GM19455 (cell line): ENCODE measurements around the gene PARP16.

Experiments used
- ATAC-seq: cut with Tn5 transposase; IDR thresholded peaks from one replicate; pipeline ENCODE4 v1.9.1; 2021; ENCODE audit not compliant: unreplicated experiment

Gene PARP16

GRCh38 chr15:65312400-65312916 is 25.8 kb upstream of the PARP16 start:
- no peak for ATAC-seq

DNA sequence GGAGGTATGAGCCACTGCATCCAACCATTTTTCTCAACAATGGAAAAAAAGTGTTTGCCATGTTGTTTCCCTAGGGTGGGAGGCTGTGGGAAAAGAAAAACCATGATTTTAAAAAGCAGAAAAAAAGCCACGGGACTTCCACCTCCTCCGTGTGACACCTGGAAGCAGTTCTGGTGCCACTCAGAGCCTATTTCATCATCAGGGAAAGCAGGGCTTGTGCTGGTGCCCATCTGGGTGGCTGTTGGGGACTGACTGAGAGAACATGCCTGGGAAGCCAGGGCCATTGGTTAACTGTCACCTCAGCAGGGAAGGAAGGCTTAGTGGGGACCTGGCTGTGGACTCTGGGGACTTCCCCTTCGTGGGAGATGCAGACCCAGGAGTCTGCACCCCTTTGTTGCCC is 25.1 kb upstream of the PARP16 start:
- no peak for ATAC-seq

DNA sequence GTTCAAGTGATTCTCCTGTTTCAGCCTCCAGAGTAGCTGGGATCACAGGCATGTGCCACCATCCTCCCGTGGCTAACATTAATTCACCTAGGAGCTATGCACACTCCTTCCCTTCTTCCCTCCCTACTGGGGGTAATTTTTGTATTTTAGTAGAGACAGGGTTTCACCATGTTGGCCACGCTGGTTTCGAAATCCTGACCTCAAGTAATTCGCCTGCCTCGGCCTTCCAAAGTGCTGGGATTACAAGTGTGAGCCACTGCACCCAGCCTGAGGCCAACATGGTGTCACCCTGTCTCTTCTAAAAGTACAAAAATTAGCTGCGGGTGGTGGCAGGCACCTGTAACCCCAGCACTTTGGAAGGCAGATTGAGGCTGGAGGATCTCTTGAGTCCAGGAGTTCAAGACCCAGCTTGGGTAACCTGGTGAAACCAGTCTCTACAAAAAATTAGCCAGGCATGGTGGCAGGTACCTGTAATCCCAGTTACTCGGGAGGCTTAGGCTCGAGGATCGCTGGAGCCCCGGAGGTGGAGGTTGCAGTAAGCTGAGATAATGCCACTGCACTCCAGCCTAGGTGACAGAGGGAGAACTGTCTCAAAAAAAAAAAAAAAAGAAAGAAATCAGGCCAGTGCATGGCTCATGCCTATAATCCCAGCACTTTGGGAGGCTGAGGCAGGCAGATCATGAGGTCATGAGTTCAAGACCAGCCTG is 23.9 kb upstream of the PARP16 start:
- ATAC-seq = no peak

DNA sequence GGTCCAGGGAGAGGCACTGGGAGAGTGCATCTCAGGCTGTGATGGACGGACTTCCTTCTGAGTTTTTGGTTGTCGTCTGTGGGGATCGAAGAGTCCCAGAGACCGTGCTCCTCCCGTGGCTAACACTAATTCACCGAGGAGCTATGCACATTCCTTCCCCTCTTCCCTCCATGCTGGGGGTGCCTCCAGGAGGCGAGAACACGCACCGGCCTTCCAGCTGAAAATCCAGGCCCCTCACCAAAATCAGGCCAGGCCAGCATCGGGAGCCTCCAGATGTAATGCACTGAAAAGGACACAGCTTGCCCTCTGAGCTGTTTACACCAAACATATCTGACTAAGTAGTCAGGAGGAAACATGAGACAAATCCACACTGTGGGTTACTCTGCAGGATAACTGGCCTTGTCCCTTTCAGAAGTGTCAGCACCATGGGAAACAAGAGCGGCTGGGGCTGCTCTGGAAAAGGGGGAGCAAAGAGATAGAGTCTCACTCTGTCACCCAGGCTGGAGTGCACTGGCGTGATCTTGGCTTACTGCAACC is 23.3 kb upstream of the PARP16 start:
- no peak for ATAC-seq

DNA sequence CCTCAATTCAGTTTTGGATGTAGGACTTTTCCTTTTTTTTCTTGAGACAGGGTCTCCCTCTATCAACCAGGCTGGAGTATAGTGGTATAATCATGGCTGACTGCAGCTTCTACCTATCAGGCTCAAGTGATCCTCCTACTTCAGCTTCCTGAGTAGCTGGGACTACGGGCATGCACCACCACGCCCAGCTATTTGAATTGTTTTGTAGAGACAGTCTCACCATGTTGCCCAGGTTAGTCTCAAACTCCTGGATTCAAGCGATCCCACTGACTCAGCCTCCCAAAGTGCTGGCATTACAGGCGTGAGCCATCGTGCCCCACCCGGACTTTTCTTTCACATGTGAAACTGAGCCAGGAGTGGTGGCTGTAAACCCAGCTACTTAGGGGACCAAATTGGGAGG is 21.3 kb upstream of the PARP16 start:
- no peak for ATAC-seq

- ATAC-seq = no peak
Observed at GRCh38 chr15:65306551-65306950, 19.9 kb upstream of the PARP16 start.

DNA sequence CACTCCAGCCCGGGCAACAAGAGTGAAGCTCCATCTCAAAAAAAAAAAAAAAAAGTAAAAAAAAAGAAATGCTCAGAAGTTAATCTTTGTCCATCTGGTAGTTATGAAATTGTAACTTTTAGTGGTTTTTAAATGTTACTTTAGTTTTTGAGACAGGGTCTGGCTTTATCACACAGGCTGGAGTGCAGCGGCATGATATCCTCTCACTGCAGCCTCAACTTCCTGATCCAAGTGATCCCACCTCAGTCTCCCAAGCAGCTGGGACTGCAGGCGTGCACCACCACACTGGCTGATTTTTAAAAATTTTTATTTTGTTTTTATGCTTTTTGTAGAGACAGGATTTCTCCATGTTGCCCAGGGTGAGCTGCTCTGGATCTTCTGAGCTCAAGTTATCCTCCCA is 19.1 kb upstream of the PARP16 start:
- ATAC-seq = no peak

DNA sequence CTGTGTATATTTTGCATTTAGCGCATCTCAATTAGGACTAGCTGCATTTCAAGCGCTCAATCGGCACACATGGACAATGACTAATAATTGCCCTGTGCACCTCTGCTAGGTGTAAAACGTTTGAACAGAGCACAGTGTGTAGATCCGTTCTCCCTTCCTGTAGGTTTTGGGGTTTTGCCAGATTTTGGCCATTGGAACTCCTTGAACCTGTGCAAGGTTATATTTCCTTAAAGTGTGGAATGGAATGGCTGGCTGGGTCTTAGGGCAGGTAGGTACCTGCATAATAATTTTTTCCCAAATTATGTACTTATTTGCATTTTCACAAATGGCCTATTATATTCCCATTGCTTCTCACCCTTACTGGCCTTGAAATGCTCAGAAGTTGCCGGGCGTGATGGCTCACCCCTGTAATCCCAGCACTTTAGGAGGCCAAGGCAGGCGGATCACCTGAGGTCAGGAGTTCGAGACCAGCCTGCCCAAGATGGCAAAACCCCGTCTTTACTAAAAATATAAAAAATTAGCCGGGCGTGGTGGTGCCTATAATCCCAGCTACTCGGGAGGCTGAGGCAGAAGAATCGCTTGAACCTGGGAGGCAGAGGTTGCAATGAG is 18.6 kb upstream of the PARP16 start:
- ATAC-seq = no peak

- peak; percentile 70 for ATAC-seq
Observed at GRCh38 chr15:65304381-65305149, 17.9 kb upstream of the PARP16 start, which contains the start of gene RNU5B-1. RNU5B-1 (plus strand) TSS chr15:65304677.

GRCh38 chr15:65303687-65304380 is 17.2 kb upstream of the PARP16 start:
- ATAC-seq = no peak

- no peak for ATAC-seq
Observed at GRCh38 chr15:65302061-65302460, 15.4 kb upstream of the PARP16 start.

DNA sequence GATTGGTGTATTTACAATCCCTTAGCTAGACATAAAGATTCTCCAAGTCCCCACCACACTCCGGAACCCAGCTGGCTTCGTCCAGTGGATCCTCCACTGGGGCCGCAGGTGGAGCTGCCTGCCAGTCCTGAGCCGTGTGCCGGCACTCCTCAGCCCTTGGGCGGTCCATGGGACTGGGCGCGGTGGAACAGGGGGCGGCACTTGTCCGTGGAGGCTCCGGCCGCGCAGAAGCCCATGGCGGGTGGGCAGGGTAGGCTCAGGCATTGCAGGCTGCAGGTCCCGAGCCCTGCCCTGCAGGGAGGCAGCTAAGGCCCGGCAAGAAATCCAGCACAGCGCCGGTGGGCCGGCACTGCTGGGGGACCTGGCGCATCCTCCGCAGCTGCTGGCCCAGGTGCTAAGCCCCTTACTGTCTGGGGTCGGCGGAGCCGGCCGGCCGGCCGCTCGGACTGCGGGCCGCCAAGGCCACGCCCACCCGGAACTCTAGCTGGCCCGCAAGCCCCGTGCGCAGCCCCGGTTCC is 14.3 kb upstream of the PARP16 start:
- ATAC-seq = no peak

- ATAC-seq = no peak
Observed at GRCh38 chr15:65298731-65299130, 12.0 kb upstream of the PARP16 start.

- no peak for ATAC-seq
Observed at GRCh38 chr15:65292938-65293518, 6.3 kb upstream of the PARP16 start.

DNA sequence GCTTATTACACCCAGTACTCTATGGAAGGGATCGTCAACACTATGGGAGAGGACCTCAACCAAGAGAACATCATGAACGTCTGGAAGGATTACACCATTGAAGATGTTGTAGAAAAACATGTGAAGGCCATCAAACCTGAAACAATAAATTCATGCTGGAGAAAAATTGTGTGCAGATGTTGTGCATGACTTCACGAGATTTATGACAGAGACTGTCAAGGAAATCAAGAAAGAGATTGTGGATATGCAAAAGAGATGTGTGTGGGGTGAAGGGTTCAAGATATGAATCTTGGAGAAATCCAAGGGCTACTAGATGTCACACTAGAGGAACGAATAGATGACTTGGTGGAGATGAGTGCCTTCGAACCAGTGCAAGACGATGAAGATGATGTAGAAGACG is 3.5 kb upstream of the PARP16 start:
- ATAC-seq = no peak

DNA sequence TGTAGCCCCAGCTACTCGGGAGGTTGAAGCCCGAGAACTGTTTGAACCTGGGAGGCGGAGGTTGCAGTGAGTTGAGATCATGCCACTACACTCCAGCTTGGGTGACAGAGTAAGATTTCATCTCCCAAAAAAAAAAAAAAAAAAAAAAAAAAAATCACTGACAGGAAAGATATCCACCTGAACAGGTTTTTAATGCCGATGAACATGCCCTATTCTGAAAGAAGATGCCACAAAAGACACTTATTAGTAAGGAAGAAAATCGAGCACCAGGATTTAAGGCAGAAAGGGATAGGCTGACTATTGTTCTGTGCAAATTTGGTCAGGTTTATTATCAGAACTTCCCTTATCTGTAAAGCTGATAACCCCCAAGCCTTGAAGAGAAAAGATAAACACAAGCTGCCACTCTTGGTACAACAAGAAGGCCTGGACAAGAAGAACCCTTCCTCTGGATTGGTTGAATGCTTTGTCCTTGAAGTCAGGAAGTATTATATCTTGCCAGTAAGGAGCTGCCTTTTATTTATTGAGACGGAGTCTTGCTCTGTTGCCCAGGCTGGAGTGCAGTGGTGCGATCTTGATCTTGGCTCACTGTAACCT is 2.7 kb upstream of the PARP16 start:
- no peak for ATAC-seq

DNA sequence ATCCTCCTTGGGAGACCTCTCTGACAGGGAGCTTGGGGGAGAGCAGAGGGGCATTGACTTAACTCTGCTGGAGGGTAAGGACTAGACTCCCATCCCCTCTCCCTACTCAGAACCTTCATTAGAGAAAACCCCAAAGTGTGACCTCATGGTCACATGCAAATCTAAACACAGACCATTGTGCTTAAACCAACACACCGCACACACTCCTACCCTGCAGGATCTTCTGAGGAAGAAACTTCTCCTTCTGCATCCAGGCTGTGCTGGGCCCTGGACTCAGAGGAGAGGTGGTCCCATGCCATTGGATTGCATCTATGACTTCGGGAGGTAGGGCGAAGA is 805 bp upstream of the PARP16 start:
- ATAC-seq = no peak

DNA sequence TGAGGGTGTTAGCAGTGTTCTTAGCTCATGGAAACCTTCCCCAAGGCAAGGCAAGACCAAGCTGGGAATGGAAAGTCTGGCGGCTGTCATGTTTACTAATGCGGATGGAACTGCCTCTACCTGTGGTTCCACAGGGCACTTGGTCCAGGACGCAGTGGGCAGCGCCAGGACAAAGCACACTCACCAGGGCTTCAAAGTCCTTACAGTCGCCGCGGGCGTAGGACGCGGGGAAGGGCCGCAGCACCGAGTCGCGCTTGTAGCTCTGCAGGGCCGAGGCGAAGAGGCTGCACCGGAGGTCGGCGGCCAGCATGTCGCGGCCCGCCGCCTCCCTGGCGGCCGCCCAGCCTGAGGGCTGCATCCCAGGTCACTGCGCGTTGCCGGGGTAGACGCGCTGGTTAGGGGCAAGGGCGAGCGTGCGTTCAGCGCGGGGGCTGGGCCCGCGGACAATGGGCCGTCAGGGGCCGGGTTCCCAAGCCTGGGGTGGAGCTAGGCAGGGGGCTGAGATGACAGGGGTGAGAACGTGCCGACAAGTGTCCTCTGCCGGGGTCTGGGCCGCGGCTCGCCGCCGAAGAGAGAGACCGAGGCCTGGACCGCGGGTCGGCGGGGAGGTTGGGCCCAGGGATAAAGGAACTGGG is 497 bp downstream of the PARP16 start:
- peak; percentile 42 for ATAC-seq

GRCh38 chr15:65285291-65286068 is 1.2 kb downstream of the PARP16 start:
- no peak for ATAC-seq
